NCI-H1694 treated with DMSO at 0.1 percent for 48 hours (cell line): ENCODE results near the gene THAP3.

Experiments used
- DNase-seq: peaks from one replicate; lab custom pipeline; 2025; lab: John Stamatoyannopoulos, UW

The THAP3 gene

DNA sequence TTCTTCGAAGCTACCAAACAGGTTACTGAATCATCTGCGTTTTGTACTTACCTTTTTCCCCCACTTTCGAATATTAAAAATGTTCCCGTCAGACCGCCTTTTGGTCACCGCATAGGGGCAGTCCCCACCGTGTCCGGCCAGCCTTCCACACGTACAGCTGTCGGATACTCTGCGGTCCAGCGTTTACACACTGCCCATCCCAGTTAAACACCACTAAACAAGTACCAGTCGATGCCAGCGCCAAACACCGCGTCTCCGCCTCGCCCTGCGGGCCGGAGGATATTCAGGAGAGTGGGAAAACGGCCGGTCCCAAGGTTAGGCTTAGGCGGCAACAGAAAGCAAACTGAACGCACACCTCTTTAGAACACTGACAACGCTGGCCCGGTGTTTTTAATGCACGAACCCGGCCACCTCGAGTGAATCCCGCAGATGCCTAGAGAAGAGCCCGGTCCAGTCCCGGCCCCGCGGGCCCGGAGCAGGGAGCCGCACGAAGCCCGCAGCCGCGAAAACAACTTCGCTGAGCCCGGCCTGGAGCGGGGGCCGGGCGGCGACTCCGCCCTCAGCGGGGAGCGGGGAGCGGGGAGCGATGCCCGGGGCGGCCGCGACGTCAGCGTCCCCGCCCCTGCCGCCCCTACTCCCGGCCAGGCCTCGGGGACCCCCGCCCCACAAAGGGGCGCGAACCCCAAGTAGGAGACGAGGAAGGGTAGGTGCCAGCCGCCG lies 11.9 kb upstream of the THAP3 start:
- peak; percentile 12 for DNase-seq

DNA sequence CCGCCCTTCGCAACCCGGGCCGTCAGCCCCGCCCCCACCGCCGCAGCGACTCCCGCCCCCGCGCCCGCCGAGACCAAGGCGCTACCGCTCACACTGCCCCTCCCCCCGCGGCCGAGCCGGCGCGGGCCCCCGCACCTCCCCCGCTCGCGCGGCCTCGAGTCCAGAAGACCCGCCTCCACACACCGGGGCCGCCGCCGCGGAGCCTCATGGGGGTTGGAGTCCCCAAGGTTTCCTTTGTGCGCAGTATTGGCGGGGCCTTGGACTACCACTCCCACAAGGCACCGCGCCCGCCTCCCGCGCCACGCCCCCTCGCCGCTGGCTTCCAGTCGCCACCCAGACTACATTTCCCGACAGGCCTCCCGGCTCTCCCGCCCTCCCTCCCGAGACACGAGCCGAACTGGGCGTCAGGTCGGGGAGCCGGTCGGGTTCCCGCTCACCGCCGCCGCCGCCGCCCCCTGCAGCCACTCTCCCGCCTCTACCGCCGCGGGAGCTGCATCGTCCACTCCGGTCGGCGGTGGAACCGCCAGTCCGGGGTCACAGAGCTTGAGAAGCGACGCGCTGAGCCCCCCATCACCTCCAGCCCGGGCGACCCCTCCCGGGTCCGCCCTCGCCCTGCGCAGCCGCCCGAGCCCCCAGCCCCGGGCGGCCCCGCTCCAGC lies 11.2 kb upstream of the THAP3 start, which contains the start of gene PHF13:
Gene PHF13, plus strand, starts transcription at position 371 of the 658 bp plus-strand sequence. CDS start 336 bp downstream, outside the sequence.
- peak; percentile 95 for DNase-seq

DNA sequence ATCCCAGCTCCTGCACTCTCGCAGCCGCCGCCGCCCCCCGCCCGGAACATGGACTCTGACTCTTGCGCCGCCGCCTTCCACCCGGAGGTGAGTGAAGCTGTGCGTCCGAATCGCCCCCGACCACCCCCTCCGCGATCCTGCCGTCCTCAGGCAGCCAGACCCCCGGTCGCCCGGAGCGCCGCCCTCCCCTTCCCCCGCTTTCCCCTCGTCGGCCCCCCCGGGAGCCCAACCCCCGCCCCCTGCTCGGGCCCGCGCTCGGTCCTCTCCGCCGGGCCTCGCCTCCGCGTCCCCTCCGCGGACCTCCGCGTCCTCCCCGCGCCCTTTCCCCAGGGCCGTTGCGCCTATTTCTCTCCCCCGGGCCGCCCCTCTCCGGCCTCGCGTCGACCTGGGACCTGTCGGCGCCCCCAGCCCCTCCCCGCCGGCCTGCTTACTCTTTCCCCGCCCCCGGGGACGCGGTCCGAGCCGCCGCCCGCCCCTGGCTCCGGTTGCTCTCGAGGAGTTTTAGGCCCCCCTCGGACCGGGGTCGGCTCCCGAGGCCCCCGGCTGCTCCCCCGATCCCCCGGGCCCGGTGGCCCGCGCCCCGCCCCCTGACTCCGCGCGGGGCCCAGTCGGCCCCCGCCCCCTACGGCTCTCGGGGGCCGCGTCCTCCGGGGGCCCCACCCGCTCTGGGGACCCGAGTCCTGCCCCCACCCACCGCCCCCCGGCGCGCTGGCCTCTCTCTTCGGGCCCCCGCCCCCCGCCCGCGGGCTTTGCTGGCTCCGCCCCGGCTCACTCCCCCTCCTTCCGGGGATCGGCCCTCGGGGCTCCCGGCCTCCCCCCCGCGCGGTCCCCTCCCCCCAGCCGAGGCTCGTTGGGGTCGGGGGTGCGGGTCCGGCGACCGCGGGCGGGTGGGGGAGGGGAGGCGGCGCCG lies 10.4 kb upstream of the THAP3 start:
- DNase-seq: no peak

DNA sequence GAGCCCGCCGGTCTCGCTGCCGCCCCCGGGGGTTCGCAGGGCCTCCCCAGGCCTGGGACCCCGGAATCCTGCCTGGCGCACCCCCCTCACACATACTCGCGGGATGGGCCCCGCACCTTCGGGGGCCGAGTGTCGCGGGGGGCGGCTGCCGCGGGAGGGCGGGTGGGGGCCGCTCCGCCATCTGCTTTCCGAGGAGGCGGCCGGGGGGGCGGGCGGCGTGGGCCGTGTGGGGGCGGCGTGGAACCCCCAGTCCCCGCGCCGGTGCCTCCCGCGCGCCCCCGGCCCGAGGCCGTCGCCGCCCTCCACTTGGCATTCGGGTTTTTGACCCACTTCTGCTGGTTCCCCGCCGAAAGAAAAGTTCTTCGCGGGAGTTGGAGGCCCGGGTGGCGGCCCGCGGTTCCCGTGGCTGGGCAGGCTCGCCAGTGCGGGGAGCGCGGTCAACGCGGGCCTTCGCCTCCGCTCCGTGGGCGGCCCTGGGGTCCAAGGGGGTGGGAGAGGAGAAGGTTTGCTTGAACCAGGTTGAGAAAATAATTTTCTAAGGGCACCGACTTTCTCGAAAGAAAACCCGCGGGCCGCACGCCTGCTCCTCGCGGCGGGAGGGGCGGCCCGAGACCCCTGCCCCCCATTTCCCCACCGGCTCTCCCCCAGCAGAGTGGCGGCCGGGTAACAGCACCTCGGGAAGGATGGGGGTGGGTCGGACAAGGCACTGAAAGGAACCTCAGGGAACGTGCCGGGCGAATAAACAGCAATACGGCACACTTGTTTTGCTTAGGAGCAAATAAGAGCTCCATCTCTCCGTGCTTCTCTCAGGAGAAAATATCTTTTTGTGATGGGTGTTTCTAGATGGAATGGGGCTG lies 9.5 kb upstream of the THAP3 start:
- no peak for DNase-seq

DNA sequence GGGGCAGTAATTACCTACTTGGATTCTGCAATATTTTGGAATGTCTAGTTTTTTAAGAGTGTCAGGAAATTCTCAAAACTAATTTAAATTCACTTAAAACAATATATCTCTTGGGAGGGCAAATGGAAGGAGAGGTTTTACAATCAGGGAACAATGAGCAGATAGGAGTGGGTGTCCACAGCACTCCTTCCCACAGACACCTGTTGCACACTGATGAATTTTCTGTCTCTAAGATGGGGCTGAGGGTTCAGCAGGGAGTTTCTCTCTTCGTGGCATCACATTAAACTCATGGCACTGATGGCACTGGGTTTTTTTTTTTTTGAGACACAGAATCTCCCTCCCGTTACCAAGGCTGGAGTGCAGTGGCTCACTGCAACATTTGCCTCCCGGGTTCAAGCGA lies 5.6 kb upstream of the THAP3 start:
- DNase-seq: no peak

DNA sequence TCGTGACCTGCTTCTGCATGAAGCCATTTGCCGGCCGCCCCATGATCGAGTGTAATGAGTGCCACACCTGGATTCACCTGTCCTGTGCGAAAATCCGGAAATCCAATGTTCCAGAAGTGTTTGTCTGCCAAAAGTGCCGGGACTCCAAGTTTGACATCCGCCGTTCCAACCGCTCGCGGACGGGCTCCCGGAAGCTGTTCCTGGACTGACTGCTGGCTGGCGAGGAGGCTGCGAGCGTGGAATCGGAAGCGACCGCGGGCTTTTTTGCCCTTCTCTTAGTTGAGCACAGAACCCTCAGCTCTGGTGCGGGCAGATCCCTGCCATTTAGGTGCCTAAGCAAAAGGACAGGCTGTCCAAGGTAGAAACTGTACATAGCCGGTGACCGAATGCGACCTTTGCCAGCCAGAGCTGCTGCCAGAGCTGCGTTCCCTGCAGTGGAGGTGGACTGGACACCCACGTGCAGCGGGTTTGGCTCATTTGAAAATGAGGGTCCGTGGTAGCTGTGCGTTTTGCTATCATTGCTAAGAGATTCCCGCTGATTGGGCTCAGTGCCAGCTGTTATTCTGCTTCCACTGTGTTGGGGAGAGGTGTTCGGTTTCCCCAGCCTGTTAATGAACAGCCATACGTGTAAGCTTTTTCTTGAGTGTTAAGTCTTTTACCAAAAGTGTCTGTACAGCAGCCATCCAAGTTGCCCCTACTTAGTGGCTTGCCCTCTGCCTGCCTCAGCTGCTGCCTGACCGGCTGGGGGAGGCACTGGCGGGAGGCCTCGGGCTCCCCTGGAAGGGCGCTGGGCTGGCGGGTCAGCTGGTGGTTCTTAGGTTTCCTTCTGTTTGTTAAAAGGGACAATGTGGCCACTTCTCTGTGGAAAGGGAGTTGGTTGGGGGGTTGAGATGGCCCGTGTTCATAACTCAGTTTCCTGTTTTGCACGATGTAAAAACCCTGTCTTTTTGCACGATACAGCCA lies 3.0 kb upstream of the THAP3 start:
- no peak for DNase-seq

DNA sequence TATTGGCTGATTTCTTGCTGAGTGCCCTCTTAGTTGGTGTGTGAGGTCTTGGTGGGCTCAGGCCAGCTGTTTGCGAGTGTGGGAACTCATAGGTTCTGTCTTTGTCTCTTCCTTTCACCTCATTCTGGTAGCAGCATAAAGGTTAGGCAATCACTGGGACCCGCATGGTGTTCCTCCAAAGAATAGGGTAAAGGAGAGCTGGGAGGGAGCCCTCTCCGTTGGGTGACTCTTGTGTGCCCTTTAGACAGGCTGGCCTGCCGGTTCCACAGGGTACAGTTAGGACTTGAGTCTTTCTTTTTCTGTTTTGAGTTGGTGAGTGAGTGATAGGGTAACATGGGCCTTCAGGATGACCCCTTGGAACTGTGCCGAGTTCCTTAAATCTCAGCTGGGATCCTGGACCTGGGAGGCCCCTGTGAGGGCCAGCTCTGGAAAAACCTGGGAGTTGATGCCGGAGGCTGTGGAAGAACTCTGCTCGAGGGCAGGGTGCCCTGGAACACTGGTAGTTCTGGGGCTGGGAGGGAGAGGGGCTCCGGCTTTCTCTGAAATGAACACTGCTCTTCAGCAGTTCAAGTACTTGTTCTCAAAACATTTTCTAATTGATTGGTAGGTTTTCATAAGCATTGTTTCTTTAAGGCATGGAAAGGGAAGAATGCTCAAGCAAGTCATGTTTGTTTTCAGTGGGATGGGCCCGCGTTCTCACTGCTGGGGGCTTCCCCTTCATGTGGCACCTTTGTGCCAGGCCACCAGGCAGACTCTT lies 2.1 kb upstream of the THAP3 start:
- DNase-seq: no peak

DNA sequence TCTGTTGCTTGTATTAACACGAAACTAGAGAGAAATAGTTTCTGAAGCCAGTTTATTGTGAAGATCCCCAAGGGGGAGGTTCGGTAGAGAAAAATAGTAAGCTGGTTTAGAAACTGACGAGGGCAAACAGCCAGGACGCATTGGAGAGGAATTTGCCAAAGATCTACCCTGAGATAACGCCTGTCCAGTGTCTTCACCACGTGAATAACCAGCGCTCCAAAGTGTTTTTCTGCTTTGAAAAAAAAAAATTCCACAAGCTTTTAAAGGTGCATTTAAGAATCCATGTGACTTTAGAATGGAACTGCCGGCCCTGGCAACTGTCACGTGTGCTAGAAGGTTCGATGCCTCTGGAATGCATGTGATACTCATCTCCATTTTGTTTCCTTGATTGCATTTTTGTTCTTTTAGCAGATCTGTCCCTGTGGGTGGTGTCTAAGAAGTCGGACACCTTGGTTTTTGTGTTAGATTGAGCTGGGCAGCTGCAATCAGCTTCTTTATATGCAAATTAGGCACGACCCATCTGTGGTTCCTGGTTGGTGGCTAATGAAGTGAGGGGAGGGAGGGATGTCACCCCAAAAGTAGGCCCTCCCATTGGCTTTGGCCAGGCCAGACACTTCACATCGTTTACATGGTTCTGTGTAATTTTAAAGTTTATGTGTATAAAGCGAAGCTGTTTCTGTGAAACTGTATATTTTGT lies 1.3 kb upstream of the THAP3 start:
- no peak for DNase-seq

DNA sequence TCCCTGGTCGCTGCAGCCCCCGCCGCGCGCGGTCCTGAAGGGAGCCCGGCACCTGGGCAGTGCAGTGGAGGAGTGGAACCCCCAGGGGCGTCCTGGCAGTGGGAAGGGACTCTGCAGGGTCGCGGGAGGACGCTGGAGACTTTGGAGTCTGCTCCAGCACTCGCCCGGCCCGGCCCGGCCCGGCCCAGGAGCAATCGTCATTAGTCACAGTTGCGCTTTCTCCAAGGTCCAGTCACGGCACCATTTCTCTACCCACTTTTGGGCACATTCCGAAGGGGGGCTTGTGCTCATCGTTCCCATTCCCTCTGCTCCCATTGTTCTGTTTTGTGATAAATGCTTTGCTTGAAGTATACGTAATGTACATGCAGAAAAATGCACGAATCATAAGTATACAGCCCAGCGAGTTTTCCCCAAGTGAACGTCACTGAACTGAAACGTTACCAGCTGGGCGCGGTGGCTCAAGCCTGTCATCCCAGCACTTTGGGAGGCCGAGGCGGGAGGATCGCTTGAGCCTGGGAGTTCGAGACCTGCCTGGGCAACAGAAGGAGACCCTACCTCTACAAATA lies 999 bp downstream of the THAP3 start:
- DNase-seq: no peak

DNA sequence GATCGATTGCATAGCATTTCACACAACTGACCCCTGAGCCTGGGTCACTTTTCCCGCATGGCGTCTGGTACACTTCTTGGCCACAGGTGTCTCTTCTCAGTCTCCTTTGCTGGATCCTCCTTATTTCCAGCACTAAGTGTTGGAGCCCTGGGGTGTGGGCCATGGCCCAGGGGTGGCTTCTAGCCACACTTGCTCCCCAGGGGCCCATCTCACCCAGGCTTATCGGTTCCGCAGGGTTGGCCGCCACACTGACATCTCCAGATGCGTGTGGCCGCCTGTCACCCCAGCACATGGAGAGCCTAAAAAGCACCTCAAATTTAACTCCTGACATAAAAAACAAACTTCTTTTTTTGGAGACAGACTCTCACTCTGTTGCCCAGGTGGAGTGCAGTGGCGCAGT lies 2.4 kb downstream of the THAP3 start:
- DNase-seq: no peak

DNA sequence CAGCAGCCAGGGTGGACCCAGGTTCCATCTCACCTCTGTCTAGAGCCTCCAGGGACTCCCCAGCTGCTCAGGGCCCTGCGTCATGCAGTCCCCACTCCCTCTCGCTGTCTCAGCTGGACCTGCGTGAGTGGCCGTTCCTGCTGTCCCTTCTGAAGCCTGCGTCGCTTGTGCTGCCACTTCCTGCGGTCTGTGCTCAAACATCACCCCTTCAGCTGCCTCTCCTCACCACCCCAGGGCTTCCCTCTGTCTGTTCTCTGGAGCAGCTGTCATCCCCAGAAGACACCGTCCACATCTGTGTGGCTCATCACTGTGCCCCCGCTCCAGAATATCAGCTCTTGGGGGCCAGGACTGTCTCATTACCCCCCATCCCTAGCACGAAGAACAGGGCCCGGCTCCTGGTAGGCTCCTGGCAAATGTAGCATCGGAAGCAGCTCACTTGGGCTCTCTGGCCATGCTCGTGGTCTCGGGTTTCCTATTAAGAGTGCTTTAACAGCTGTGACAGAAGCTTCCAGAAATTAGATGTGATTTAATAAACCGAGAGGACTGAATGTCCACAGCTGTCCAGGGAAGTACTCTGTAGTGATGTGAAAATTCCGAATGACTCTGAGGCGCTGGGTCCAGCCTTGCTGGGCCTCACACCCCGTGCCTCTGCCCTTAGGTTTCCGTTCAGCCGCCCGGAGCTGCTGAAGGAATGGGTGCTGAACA lies 3.3 kb downstream of the THAP3 start:
- DNase-seq: no peak

DNA sequence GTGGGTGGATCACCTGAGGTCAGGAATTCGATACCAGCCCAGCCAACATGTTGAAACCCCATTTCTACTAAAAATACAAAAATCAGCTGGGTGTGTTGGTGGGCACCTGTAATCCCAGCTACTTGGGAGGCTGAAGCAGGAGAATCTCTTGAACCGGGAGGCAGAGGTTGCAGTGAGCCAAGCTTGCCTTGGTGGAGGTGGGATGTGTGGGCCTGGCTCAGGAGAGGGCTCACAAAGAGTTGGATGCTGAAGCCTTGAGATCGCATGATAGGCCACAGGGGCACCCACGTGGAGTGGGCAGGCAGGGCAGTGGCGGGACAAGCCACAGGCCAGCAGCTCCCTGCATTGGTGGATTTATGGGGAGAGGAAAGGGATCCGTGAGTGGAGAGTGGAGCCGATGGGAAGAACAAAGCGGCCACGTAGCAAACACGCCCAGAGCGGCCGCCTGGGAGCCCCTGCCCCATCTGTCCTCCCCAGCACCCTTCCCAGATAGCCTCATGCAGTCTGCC lies 4.4 kb downstream of the THAP3 start:
- no peak for DNase-seq

DNA sequence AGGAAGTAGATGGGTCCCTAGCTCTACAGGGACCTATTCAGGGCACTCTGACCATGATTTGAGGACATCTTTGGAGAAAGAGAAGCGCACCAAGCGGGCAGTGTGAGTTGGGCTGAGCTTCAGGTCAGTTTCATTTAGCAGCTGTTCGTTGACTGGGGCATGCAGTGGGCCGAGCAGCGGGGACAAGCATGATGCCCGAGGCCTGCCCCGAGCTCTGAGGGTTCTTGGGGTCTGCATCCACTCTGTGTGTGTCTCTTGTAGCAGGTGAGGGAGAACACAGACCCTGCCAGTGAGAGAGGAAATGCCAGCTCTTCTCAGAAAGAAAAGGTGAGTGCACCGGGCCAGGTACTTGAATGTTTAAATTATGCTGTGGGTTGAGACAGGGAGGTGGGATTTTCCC lies 5.4 kb downstream of the THAP3 start:
- no peak for DNase-seq

DNA sequence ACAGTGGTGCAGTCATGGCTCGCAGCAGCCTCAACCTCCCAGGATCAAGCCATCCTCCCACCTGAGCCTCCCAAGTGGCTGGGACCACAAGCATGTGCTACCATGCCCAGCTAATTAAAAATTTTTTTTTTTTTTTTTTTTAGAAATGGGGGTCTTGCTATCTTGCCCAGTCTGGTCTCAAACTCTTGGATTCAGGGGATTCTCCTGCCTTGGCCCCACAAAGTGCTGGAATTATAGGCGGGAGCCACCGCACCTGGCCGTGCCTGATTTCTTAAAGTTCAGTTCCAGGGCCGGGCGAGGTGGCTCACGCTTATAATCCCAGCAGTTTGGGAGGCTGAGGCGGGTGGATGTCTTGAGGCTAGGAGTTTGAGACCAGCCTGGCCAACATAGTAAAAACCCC lies 6.4 kb downstream of the THAP3 start:
- DNase-seq: no peak

DNA sequence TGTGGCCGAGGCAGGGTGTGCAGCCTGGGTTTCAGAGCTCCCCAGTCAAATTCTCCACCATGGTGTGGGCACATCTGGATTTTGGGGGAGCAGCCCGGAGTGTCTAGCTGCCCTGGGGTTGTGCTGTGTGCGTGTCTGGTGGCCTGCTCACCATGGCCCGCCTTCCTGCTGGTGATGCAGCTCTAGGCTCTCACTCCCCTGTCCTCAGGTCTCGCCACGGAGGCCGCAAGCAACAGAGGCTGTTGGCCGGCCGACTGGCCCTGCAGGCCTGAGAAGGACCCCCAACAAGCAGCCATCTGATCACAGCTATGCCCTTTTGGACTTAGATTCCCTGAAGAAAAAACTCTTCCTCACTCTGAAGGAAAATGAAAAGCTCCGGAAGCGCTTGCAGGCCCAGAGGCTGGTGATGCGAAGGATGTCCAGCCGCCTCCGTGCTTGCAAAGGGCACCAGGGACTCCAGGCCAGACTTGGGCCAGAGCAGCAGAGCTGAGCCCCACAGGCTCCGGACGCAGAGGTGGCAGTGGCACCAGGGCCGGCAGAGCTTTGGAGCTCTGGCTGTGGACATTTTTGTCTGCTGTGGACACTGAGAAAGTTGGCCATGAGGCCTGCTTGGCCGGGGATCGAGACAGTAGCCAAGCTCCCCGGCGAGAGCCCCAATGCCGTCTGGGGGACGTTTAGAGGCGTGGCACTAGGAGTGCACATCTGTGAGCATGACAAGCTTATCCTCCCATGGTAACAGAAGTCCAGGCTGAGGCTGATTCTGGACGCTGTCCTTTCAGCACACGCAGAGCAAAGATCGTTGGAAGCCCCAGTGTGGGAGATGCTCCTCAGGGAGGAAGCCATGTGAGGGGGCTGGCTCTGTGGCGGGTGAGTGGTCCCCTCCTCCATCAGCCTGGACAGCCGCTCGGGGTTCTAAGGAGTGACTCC lies 8.2 kb downstream of the THAP3 start:
- no peak for DNase-seq

DNA sequence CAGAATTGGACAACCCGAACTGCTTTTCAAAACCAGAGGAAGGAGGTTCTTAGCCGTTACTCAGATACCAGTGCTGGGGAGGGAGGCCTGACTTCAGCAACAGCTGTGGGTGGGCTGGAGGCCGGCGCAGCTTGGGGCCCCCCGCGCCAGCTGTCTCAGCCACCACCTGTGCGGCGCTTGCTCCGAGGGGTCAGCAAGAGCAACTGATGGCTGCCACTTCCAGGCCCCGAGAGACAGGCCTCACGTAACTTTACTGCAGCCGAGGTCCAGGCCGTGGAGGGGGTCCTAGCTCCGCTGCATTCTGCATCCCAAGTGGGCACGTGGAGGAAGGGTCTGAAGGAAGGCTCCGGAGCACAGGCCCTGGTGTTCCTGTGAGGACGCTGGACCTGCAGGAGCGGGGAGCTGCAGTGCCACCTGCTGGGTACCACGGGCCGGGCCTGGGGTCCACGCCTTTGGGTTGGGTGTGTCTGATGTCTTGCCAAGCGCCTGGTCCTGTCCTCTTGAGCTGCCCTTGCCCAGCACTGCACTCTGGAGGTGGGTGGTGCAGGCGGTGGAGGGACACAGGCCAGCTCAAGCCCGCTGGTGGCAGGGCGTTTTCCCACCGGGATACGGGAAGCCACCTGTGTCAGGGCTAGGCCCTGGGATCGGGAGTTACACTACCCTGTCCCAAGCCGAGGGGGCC lies 9.8 kb downstream of the THAP3 start:
- no peak for DNase-seq
